HG02870 (cell line): Measurements from ENCODE around the gene CALML4.
"Not testable (repeated sequence)": the region's sequence is repeated elsewhere in the genome, so short reads cannot be mapped to it uniquely, and the experiment has no call there.

Experiments used
- ATAC-seq: cut with Tn5 transposase; IDR thresholded peaks from one replicate; pipeline ENCODE4 v1.9.1; 2021; ENCODE audit warnings: mild to moderate bottlenecking, moderate library complexity; ENCODE audit not compliant: unreplicated experiment

The CALML4 gene

DNA sequence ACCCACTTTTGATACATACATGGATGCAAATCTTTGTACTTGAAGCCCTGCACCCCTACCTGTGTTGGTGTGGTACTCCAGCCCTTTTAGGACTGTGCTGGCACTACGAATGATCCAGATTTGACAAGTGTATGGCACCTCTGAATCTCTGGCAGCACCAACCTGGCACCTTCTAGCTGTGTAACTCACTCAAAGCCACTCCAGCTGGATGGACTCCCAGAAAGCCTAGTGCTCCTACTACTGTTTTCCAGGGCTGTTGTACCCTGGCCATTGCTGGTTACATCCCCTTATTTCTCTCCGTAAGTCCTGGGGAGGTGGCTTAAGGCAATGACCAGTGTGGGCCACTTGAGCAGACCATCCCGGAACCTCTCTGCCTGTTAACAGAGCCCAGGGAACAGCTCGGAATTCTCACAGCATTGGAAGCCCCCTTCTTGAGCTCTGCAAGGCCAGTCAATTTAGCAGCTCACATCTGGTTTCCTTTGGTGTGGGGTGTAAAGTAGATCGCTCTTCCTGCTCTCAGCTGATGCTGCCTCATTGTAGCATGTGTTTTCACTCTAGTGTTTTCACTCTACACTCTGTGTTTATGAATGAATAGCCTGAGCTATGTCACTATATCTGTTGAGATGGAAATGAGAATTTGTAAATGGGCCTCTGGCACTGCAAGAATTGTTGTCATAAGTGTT is 12.2 kb downstream of the CALML4 start:
- ATAC-seq = no peak

DNA sequence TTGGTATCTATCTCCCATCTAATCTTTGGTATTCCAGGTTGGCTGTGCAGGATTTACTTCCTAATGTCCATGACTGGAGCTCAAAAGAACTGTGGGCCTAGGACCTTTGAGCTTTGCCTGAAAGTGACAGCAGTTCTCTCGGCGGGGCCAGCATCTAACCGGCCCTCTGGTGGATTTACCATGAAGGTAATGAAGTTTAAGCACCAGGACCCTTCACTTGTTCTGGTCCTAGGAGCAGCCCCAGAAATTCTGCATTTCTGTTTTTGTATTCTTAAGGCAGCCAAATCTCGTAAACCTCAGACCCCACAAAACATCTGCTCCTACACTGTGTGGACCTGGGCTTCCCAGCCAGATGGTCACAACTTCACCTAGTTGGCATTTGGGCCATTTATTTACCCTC is 13.0 kb downstream of the CALML4 start:
- no peak for ATAC-seq

DNA sequence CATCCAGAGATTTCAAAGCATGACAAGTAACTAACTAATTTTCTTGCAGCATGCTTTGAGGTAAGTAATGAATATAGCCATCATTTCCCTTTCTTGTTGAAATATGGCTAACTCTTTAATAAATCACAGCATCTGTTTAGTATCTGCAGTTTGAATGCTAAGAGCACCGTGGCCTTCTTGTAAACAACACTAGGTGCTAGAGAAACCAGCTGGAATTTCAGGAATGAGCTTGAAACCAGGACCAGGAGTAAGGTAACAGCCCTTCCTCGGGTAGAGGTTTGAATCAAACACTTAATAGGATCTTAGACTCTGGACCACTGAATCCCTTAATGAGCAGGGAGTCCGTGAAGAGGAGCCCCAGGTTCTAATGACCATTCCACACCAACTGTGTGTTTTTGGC is 13.6 kb downstream of the CALML4 start:
- no peak for ATAC-seq

DNA sequence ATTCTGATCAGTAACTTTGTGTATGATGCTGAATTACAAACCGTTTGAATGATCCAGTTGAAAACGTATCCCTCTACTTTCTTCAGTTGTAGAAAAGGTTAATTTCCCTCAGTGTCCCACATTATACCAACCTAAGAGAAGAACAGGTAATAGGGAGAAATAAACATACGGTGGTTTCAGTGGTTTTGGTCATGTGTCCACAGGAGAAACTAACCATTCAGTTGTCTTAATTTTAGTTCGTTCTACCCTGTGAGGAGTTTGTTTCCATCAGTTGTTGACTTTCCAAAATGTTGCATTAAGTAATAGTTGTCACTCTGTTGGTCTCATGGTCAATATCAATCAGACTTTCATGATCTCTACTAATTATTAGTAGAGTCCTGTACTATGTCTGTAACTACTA is 15.1 kb downstream of the CALML4 start:
- ATAC-seq = no peak

- ATAC-seq = no peak
Measured at GRCh38 chr15:68188647-68189046, 16.5 kb downstream of the CALML4 start.

GRCh38 chr15:68187559-68187958 is 17.6 kb downstream of the CALML4 start:
- no peak for ATAC-seq

- no peak for ATAC-seq
Measured at GRCh38 chr15:68186671-68187397, 18.3 kb downstream of the CALML4 start.

DNA sequence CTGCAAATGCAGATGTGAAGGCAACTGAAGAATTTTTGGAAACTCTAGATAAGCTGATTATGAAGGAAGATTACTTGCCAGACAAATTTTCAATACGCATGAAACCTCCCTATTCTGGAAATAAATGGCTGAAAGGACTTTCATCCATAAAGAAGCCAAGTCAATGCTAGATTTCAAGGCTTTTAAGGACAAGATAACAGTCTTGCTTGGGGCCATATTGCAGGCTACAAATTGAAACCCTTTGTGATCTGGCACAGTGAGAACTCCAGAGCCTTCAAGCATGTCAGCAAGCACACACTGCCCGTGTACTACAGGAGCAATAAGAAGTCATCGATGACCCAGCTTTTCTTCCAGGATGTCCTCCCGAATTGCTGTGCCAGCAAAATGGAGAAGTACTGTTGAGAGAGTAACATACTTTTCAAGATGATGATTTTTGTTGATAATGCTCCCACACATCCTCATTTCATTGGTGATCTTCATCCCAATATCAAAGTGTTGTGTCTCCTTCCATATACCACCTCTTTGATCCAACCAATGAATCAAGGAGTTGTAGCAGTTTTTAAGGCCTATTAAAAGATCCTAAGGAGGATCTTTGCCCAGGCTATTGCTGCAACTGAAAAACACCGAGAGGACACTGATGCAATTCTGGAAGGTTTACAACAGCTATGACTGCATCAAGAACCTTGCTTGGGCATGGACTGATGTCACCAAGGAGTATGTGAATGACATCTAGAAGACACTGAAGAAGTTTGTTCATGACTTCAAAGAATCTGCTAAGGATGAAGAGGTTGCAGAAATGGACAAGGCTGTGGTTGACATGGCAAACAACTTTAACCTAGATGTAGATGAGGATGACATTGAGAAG is 20.3 kb downstream of the CALML4 start:
- no peak for ATAC-seq

DNA sequence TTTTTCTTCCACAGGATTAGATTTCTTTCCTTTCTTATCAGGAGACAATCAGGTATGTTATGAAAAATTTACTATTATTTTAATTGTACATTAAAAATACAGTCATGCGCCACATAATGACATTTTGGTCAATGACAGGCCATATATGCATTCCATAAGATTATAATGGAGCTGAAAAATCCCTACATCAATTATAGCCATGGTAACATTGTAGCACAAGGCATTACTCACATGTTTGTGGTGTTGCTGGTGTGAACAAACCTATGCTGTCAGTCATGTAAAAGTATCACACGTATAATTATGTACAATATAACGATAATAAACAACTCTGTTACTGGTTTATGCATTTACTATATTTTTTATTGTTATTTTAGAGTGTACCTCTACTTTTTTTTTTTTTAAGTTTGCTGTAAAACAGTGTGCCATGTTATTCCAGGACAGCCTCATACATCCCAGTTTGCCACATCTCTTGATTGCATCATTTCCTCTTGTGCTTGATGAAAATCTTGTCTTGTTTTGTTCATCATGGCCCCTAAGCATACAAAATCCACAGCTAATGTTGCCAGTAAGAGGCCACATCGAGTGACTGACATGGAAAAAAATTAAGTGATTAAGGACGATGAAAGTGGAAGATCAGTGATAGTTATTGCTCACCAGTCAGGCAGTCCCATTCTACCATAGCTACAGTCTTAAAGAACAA is 21.4 kb downstream of the CALML4 start:
- no peak for ATAC-seq

DNA sequence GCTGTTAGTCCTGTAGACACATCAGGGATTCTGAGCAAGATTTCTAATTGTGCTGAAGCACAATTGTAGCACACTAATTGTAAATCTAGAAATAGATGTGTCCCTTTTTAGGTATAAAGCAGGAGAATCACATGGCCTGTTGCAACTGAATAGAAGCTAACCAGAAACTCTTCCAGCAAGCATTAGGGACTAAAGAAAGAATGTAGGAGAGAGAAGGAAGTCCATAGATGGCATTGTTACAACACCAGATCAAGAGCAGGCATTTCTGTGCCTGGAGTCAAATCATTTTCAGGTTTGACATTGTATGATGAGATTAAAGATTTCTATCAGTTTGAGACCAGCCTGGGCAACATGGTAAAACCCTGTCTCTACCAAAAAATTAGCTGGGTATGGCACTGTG is 27.4 kb downstream of the CALML4 start:
- no peak for ATAC-seq

DNA sequence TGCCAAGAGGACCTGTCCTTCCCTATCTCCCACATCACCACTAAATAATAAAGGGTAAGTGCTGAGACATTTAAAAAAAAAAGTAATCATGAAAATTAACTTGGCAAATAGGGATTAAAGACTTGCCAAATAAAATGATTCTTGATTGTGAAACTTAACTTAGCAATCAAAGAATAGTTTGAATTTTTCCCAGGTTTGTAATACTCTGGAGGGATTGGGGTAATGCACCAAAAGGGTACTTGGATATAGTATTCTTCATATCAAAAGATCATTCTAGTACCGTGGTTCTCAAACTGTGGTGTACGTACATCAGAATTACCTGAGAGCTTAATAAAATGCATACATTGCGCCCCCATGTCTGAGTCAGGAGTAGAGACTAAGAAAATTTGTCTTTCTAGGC is 28.5 kb downstream of the CALML4 start:
- ATAC-seq = no peak

DNA sequence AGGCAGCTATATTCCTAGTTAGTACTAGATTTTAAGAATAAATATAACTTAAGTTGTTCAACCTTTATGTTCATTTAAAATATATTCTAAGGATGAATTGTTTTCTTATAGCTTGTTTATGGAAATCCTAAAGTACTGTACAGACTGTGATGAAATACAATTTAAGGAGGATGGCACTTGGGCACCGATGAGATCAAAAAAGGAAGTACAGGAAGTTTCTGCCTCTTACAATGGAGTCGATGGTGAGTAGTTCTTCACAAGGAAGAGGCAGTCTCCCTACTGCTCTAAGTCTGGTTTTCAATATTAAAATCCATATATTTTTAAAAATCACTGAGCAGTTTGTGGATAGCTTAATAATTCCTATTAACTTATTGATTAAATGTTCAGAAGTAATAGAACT is 29.6 kb downstream of the CALML4 start:
- ATAC-seq = no peak

GRCh38 chr15:68173119-68173518 is 32.0 kb downstream of the CALML4 start:
- no peak for ATAC-seq

DNA sequence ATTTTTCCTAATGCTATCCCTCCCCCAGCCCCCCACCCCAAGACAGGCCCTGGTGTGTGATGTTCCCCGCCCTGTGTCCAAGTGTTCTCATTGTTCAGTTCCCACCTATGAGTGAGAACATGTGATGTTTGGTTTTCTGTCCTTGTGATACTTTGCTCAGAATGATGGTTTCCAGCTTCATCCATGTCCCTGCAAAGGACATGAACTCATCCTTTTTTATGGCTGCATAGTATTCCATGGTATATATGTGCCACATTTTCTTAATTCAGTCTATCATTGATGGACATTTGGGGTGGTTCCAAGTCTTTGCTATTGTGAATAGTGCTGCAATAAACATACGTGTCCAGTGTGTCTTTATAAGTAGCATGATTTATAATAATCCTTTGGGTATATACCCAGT is 33.1 kb downstream of the CALML4 start:
- ATAC-seq = not testable (repeated sequence)

GRCh38 chr15:68166847-68167246 is 38.3 kb downstream of the CALML4 start:
- ATAC-seq = no peak

GRCh38 chr15:68163191-68163590 is 41.9 kb downstream of the CALML4 start:
- no peak for ATAC-seq

- ATAC-seq = no peak
Measured at GRCh38 chr15:68158046-68158628, 47.0 kb downstream of the CALML4 start.

DNA sequence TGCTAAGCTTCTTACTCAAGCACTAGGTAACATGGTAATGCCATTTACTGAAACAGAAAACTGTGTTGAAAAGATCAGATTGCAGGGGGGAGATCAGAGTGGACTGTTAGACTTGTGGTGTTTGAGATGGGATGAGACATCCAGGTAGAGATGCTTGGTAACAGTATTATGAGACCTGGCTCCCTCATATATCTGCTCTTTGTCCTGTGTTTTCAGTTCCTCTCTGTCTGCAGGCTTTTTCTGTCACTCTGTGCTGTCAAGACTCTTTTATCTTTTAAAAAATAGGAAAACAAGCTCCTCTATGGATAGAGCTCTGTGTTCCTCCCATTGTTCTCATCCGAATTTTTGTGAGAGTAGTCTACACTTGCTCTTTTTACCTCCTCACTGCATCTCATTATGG is 48.1 kb downstream of the CALML4 start:
- ATAC-seq = no peak

DNA sequence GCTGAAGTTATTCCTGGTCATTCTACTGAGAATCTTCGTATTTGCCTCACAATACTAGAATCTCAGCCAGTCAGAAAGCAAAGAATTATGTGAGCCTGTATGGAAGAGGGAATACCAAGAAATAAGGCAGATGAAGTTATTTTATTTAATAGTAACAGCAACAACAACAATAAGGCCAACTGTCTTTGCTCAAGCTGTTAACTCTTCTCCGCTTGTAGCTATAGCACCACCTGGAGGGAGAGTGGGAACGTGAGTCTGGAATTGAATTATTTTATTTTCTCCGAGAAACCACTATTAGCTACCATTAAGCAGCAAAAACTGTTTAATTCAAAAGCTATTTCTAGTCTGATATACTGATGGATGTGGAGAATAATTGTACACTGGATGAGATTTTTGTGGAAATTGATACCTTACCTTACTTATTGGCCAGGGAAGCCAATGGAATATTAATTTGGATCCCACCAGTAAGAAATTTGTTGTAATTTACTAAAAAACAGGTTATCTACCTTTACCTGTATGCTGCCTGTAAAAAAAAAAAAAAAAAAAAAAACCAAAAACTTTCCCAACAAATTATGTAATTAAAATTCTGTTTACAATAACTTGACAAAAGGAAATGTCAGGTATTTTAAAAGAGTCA is 50.1 kb downstream of the CALML4 start:
- ATAC-seq = no peak

GRCh38 chr15:68152342-68152741 is 52.8 kb downstream of the CALML4 start:
- no peak for ATAC-seq
